ENCODE measurements around the gene GLIS1.

The GLIS1 gene

GRCh38 chr1:53606197-53606596 is 132.8 kb downstream of the GLIS1 start:
- no peak for DNase-seq

- no peak for DNase-seq
Measured at GRCh38 chr1:53605181-53605580, 133.8 kb downstream of the GLIS1 start.

GRCh38 chr1:53604291-53604919 is 134.6 kb downstream of the GLIS1 start:
- no peak for DNase-seq

GRCh38 chr1:53603431-53603830 is 135.5 kb downstream of the GLIS1 start:
- no peak for DNase-seq

- DNase-seq: no peak
Measured at GRCh38 chr1:53601867-53602775, 136.8 kb downstream of the GLIS1 start.

GRCh38 chr1:53601031-53601745 is 137.8 kb downstream of the GLIS1 start:
- no peak for DNase-seq

- DNase-seq: peak; percentile 5
Measured at GRCh38 chr1:53600561-53600960, 138.4 kb downstream of the GLIS1 start.

- no peak for DNase-seq
Measured at GRCh38 chr1:53600001-53600400, 139.0 kb downstream of the GLIS1 start.

GRCh38 chr1:53599481-53599880 is 139.5 kb downstream of the GLIS1 start:
- no peak for DNase-seq

- no peak for DNase-seq
Measured at GRCh38 chr1:53598966-53599365, 140.0 kb downstream of the GLIS1 start.

GRCh38 chr1:53595906-53596305 is 143.1 kb downstream of the GLIS1 start:
- no peak for DNase-seq

- DNase-seq: no peak
Measured at GRCh38 chr1:53594391-53595180, 144.4 kb downstream of the GLIS1 start.

GRCh38 chr1:53593758-53594380 is 145.1 kb downstream of the GLIS1 start:
- peak; percentile 7 for DNase-seq

- no peak for DNase-seq
Measured at GRCh38 chr1:53592985-53593757, 145.8 kb downstream of the GLIS1 start.

GRCh38 chr1:53592521-53592982 is 146.4 kb downstream of the GLIS1 start:
- no peak for DNase-seq

- no peak for DNase-seq
Measured at GRCh38 chr1:53591924-53592323, 147.0 kb downstream of the GLIS1 start.

- no peak for DNase-seq
Measured at GRCh38 chr1:53590531-53591515, 148.1 kb downstream of the GLIS1 start.

- no peak for DNase-seq
Measured at GRCh38 chr1:53590104-53590503, 148.9 kb downstream of the GLIS1 start.

GRCh38 chr1:53589043-53589887 is 149.7 kb downstream of the GLIS1 start:
- DNase-seq: no peak
